Thoracic aorta (tissue), 2 donors: ENCODE results near the gene GATD1. TPM values are rescaled to one million over a fixed set of nuclear protein-coding genes. Genes with fewer than 3 reads are reported as not detected.

Source experiments
- ATAC-seq: fragments of 150-250 bp; one replicate; pipeline ENCODE4 v1.8.0; 2017; ENCODE audit warnings: low read depth; ENCODE audit not compliant: insufficient number of reproducible peaks, low FRiP score
- DNase-seq: peaks from one replicate; pipeline ENCODE4 v3.0.0-alpha.2; 2020; ENCODE audit warnings: low spot score
- H3K27ac ChIP-seq, 2 donors: fragments of 200-600 bp; sonication (generic); 1 replicate in 1 of 2; 2 replicates in 1 of 2; pipeline ENCODE4 v1.5.1; 2016; ENCODE audit warnings: mild to moderate bottlenecking in 2 of 2, moderate library complexity in 2 of 2
- H3K27me3 ChIP-seq: fragments of 200-600 bp; sonication (generic); replicated peaks from 2 replicates; pipeline ENCODE4 v1.6.0; 2016; ENCODE audit warnings: mild to moderate bottlenecking; ENCODE audit not compliant: insufficient read depth
- H3K36me3 ChIP-seq: fragments of 200-600 bp; sonication (generic); one replicate; pipeline ENCODE4 v1.5.1; 2016
- H3K4me1 ChIP-seq, 2 donors: fragments of 200-600 bp; sonication (generic); 1 replicate in 1 of 2; 2 replicates in 1 of 2; pipeline versions ENCODE4 v1.5.1 to v1.6.0; 2016; ENCODE audit warnings: low read depth in 2 of 2, mild to moderate bottlenecking in 1 of 2; ENCODE audit not compliant: control insufficient read depth in 1 of 2
- H3K4me3 ChIP-seq: fragments of 200-600 bp; sonication (generic); 2 replicates; pipeline ENCODE4 v1.5.1; 2016; ENCODE audit warnings: mild to moderate bottlenecking
- H3K9me3 ChIP-seq: fragments of 200-600 bp; sonication (generic); 2 replicates; pipeline ENCODE4 v1.5.1; 2016
- total RNA-seq, 2 donors: library from RNA; depleted of rRNA; stranded (reverse); fragments of >200 nt; gene quantifications; one replicate each; pipeline versions ENCODE4 v1.1.0 to v1.2.3, GENCODE V29; 2016
- TF ChIP-seq, protein P1 (sequence below): fragments of 200-600 bp; sonication (generic); IDR thresholded peaks from one replicate; pipeline ENCODE4 v1.5.1; 2019; ENCODE audit warnings: antibody characterized with exemption

Gene GATD1
- total RNA-seq, 2 donors from 2014 or later = 32.5 to 48.7 TPM

DNA sequence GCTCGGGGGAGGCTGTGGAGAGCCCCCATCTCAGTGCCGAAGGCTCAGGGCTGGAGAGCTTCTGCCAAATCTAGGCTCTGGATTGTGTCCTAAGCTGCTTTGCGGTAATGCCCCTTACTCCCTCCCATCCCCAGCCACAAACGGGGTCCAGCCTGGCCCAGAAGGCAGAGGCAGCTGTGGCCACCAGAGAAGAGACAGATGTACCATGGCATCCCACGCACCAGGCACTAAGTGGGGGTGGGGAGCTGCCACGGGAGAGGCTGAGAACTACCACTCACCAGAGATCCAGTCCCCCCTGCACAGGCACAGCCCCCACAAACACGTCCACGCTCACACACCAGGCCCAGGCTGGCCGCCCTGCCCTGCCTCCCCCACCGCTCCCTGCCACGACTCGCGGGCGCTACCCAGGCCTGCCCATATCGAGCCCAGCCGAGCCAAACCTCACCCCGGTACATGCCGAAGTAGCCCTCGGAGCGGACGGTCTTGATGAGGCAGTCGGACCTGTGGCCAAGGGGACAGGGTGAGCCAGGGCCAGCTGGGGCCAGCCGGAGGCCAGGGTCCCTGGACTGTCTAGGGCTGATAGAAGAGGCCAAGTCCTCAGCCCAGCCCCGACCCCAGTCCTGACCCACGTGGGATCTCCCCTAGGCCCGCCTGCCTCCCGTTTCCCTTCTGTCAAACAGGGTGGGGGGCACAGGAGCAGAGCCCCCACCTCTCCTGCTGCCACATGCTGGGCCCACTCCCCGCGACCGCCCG is 16.9 kb upstream of the GATD1 start:
- no peaks in the 10 kb centered on the region for H3K36me3 ChIP-seq
- ATAC-seq (no peak), DNase-seq (no peak)
- H3K4me3 ChIP-seq = no peak overlapping the region
- H3K4me1 ChIP-seq = peaks cover 10 to 27% of the 10 kb centered on the region in 2 donors
- H3K27ac ChIP-seq = no peak overlapping the region
- peaks cover 2% of the 10 kb centered on the region for H3K27me3 ChIP-seq
- H3K9me3 ChIP-seq = no peaks in the 10 kb centered on the region
- TF ChIP-seq, protein P1, sequence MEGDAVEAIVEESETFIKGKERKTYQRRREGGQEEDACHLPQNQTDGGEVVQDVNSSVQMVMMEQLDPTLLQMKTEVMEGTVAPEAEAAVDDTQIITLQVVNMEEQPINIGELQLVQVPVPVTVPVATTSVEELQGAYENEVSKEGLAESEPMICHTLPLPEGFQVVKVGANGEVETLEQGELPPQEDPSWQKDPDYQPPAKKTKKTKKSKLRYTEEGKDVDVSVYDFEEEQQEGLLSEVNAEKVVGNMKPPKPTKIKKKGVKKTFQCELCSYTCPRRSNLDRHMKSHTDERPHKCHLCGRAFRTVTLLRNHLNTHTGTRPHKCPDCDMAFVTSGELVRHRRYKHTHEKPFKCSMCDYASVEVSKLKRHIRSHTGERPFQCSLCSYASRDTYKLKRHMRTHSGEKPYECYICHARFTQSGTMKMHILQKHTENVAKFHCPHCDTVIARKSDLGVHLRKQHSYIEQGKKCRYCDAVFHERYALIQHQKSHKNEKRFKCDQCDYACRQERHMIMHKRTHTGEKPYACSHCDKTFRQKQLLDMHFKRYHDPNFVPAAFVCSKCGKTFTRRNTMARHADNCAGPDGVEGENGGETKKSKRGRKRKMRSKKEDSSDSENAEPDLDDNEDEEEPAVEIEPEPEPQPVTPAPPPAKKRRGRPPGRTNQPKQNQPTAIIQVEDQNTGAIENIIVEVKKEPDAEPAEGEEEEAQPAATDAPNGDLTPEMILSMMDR = no peak

DNA sequence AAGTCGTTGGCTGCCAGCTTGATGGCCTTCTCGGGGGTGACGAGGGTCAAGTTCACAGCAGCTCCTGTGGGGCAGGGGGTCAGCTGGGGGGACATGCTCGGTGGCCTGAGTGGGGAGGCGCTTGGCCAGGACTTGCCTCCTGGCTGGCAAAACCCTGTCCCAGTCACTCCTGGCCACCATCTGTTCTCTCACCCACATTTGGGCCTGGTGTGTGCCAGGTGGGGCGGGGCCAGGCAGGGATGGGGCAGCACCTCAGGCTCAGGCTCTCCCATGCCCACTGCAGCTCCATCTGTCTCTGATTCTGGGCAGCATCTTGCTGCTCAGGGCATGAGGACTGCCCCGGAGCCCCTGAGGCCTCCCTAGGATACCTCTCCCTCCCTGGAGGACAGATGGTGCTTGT is 16.3 kb upstream of the GATD1 start:
- peaks cover 8% of the 10 kb centered on the region for H3K27me3 ChIP-seq
- TF ChIP-seq, protein P1 = no peak
- no peak overlapping the region for H3K4me3 ChIP-seq
- DNase-seq (no peak), ATAC-seq (no peak)
- H3K4me1 ChIP-seq = peaks cover 10 to 27% of the 10 kb centered on the region in 2 donors
- no peaks in the 10 kb centered on the region for H3K36me3 ChIP-seq
- H3K9me3 ChIP-seq = no peaks in the 10 kb centered on the region
- H3K27ac ChIP-seq = no peak overlapping the region

DNA sequence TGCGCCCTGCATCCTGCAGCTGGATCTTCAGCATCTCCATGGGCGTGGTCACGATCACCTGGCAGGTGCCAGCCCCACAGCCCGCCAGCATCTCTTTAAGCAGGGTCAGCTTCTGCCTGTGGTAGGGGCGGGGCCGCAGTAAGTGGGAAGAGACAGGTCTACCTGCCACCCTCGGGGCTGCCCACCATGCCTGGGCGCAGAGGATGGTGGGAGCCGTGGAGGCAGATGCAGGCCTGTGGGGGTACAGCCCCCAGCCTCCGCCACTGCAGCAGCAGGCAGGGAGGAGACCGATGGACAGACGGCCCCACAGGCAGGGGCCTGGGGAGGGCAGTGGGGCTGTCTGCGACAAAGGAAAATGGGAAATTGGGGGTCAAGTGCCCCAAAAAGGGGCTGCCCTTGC is 15.6 kb upstream of the GATD1 start:
- TF ChIP-seq, protein P1 = no peak
- Histone ChIP-seq H3K27me3 (peaks cover 8% of the 10 kb centered on the region), H3K36me3 (no peaks in the 10 kb centered on the region), H3K9me3 (no peaks in the 10 kb centered on the region), H3K4me3 (no peak overlapping the region), H3K4me1 (peaks cover 10 to 23% of the 10 kb centered on the region in 2 donors), H3K27ac (no peak overlapping the region)
- DNase-seq = no peak
- ATAC-seq = no peak

DNA sequence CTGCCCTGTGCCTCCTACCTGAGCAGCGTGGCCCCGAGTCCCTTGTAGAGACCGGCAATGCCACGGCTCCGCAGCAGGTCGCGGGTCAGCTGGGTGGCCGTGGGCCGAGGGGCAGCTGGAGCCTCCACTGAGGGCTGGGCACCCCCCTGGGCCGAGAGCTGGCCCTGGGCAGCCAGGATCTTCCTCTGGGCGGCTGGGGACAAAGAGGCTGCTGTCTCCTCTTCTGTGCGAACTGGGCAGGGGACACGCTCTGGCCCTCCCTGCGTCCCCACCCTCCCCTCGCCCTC is 15.2 kb upstream of the GATD1 start:
- H3K4me3 ChIP-seq = no peak overlapping the region
- H3K36me3 ChIP-seq = no peaks in the 10 kb centered on the region
- no peak for ATAC-seq
- peaks cover 8% of the 10 kb centered on the region for H3K27me3 ChIP-seq
- DNase-seq = no peak
- peaks cover 10 to 23% of the 10 kb centered on the region in 2 donors for H3K4me1 ChIP-seq
- TF ChIP-seq, protein P1 = no peak
- H3K9me3 ChIP-seq = no peaks in the 10 kb centered on the region
- no peak overlapping the region for H3K27ac ChIP-seq

DNA sequence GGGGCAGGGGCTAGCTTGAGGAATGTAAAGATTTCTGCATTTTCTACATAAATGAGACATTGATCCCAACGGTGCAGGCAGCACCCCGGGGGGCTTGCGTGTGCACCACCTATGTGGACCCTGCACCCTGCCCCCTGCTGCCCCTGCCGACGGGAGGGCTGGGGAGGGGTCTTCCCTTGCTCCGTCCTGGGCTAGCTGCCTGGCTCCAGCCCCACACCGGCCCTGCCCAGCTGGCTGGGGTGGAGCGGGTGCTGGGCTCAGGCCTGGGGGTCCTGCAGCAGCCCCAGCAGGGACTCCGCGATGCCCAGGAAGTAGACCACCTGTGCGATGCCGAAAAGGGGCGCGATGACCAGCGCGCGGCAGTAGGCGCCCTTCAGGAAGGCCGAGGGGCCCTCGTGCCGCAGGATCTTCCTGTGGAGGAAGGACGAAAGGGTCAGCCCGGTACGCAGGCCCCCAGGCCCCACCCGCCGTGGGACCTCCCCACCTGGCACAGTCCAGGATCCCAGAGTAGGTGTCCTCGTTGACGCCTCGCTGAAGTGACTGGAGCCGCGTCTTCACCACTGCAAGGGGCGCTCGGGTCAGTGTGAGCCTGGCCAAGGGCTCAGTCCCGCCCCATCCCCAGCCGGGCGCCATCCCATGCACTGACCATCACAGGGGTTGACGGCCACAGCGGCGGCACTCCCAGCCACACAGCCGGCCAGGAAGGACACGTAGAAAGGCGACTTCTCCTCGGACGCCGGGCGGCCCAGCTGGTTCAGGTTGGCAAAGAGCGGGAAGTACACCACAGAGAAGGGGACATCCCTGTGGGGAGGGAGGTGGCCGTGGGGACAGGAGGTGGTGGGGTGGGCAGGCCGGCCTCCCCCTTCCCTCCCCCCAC is 14.6 kb upstream of the GATD1 start:
- Histone ChIP-seq H3K27me3 (peaks cover 8% of the 10 kb centered on the region), H3K36me3 (no peaks in the 10 kb centered on the region), H3K9me3 (no peaks in the 10 kb centered on the region), H3K27ac (no peak overlapping the region), H3K4me1 (peaks cover 9 to 21% of the 10 kb centered on the region in 2 donors), H3K4me3 (no peak overlapping the region)
- TF ChIP-seq, protein P1 = no peak
- ATAC-seq (no peak), DNase-seq (no peak)
